OCI-LY3 (cell line): ENCODE results near the gene TNP1.

ENCODE experiments used
- H2AFZ ChIP-seq: fragments of 200-600, 300-600 bp; shearing (Covaris generic); 2 replicates; pipeline ENCODE4 v1.6.0; 2014; ENCODE audit warnings: antibody characterized with exemption, low read depth, low read length
- H3K27ac ChIP-seq: fragments of 200-600, 300-600 bp; sonication (generic); 2 replicates; pipeline ENCODE4 v1.5.1; 2014; ENCODE audit warnings: mild to moderate bottlenecking, low read length, moderate library complexity, mixed read lengths
- H3K27me3 ChIP-seq: fragments of 200-600, 300-600 bp; sonication (generic); 2 replicates; pipeline ENCODE4 v1.6.1; 2014; ENCODE audit warnings: low read depth, low read length, mixed read lengths
- H3K36me3 ChIP-seq: fragments of 200-600, 300-600 bp; sonication (generic); replicated peaks from 2 replicates; pipeline ENCODE3; 2014; ENCODE audit warnings: low read depth, low read length, mixed read lengths
- H3K4me1 ChIP-seq: fragments of 300-600, 200-600 bp; sonication (generic); 2 replicates; pipeline ENCODE4 v1.6.1; 2014; ENCODE audit warnings: low read length, mixed read lengths
- H3K4me2 ChIP-seq: fragments of 200-600, 300-600 bp; sonication (generic); 2 replicates; pipeline ENCODE4 v1.6.1; 2014; ENCODE audit warnings: low read length, mixed read lengths
- H3K4me3 ChIP-seq: fragments of 300-600, 200-600 bp; sonication (generic); 2 replicates; pipeline ENCODE4 v1.5.1; 2014; ENCODE audit warnings: antibody characterized with exemption, mild to moderate bottlenecking, low read length, moderate library complexity
- H3K79me2 ChIP-seq: fragments of 300-600, 200-600 bp; shearing (Covaris generic); 2 replicates; pipeline ENCODE4 v1.6.1; 2014; ENCODE audit warnings: mild to moderate bottlenecking, low read length, mixed read lengths
- H3K9ac ChIP-seq: fragments of 300-600, 200-600 bp; shearing (Covaris generic); 2 replicates; pipeline ENCODE4 v1.6.0; 2014; ENCODE audit warnings: mild to moderate bottlenecking, low read length, moderate library complexity
- H3K9me3 ChIP-seq: fragments of 200-600, 300-600 bp; shearing (Covaris generic); 2 replicates; pipeline ENCODE4 v1.6.1; 2014; ENCODE audit warnings: low read length, mixed read lengths; ENCODE audit not compliant: insufficient read depth
- H4K20me1 ChIP-seq: fragments of 200-600, 300-600 bp; sonication (generic); 2 replicates; pipeline ENCODE4 v1.6.1; 2016; ENCODE audit warnings: low read length, mixed read lengths; ENCODE audit not compliant: insufficient read depth
- CTCF ChIP-seq: fragments of 200-600, 300-600 bp; sonication (generic); IDR thresholded peaks from 2 replicates; pipeline ENCODE4 v1.5.1; 2014; ENCODE audit warnings: antibody characterized with exemption, low read length, low read depth
- EZH2phosphoT487 ChIP-seq: fragments of 200-600 bp; shearing (Covaris generic); IDR thresholded peaks from 2 replicates; pipeline ENCODE4 v1.6.1; 2018; ENCODE audit warnings: antibody characterized with exemption, mixed run types, low read depth

The TNP1 gene

GRCh38 chr2:216822470-216822869, 37.4 kb downstream of the TNP1 start:
- no peak overlapping the region for H3K9ac ChIP-seq
- no peak overlapping the region for H3K4me3 ChIP-seq
- H3K27ac ChIP-seq, result no peak overlapping the region
- no peaks in the 10 kb centered on the region for H3K79me2 ChIP-seq
- H3K4me1 ChIP-seq, result peaks cover 3% of the 10 kb centered on the region; the same call in 1 of the 2 replicates
- no peak overlapping the region for H3K4me2 ChIP-seq
- H3K9me3 ChIP-seq, result no peaks in the 10 kb centered on the region
- TF ChIP-seq CTCF (no peak), EZH2phosphoT487 (no peak)
- no peaks in the 10 kb centered on the region for H3K27me3 ChIP-seq
- H3K36me3 ChIP-seq, result no peaks in the 10 kb centered on the region
- no peak overlapping the region for H2AFZ ChIP-seq
- H4K20me1 ChIP-seq, result no peaks in the 10 kb centered on the region

GRCh38 chr2:216820709-216821108, 39.2 kb downstream of the TNP1 start:
- Histone ChIP-seq H3K4me2 (no peak overlapping the region), H3K36me3 (no peaks in the 10 kb centered on the region), H3K4me1 (peaks cover 3% of the 10 kb centered on the region; the same call in 1 of the 2 replicates), H3K27me3 (0 out of 2 replicates have a peak, but pooled peaks cover 3% of the 10 kb centered on the region), H3K4me3 (no peak overlapping the region), H2AFZ (no peak overlapping the region), H3K27ac (no peak overlapping the region), H3K9ac (no peak overlapping the region), H3K9me3 (no peaks in the 10 kb centered on the region), H3K79me2 (no peaks in the 10 kb centered on the region), H4K20me1 (no peaks in the 10 kb centered on the region)
- TF ChIP-seq CTCF, result no peak
- no peak for TF ChIP-seq EZH2phosphoT487

- no peak overlapping the region for H3K27ac ChIP-seq
- no peak overlapping the region for H3K9ac ChIP-seq
- H3K4me1 ChIP-seq, result peaks cover 3% of the 10 kb centered on the region; the same call in 1 of the 2 replicates
- no peak overlapping the region for H3K4me2 ChIP-seq
- H4K20me1 ChIP-seq, result no peaks in the 10 kb centered on the region
- H3K79me2 ChIP-seq, result no peaks in the 10 kb centered on the region
- H3K4me3 ChIP-seq, result no peak overlapping the region
- no peak for TF ChIP-seq EZH2phosphoT487
- TF ChIP-seq CTCF, result no peak
- H3K9me3 ChIP-seq, result no peaks in the 10 kb centered on the region
- H3K36me3 ChIP-seq, result no peaks in the 10 kb centered on the region
- H3K27me3 ChIP-seq, result peaks cover 7% of the 10 kb centered on the region; the same call in 1 of the 2 replicates
- H2AFZ ChIP-seq, result no peak overlapping the region
Observed at GRCh38 chr2:216819766-216820165, 40.1 kb downstream of the TNP1 start.

GRCh38 chr2:216819055-216819454, 40.8 kb downstream of the TNP1 start:
- Histone ChIP-seq H3K79me2 (no peaks in the 10 kb centered on the region), H4K20me1 (no peaks in the 10 kb centered on the region), H3K27ac (no peak overlapping the region), H2AFZ (no peak overlapping the region), H3K36me3 (no peaks in the 10 kb centered on the region), H3K4me2 (no peak overlapping the region), H3K4me3 (no peak overlapping the region), H3K27me3 (peaks cover 7% of the 10 kb centered on the region; the same call in 1 of the 2 replicates), H3K9ac (no peak overlapping the region), H3K4me1 (peaks cover 3% of the 10 kb centered on the region; the same call in 1 of the 2 replicates), H3K9me3 (no peaks in the 10 kb centered on the region)
- TF ChIP-seq EZH2phosphoT487 (no peak), CTCF (no peak)
